NCI-H524 (cell line): ENCODE measurements around the gene USP19.
A peak's percentile ranks its signal among the peaks of the same experiment; 100 is the strongest.

Source experiments
- DNase-seq, 2 experiments: peaks; one replicate each; lab custom pipeline; 2025; lab: John Stamatoyannopoulos, UW

USP19 gene

GRCh38 chr3:49132437-49133225 is 12.0 kb upstream of the USP19 start, which contains the start of gene LAMB2:
TSS of gene LAMB2 (minus strand) at chr3:49133050. CDS start at chr3:49132867, 183 bp downstream.
- peak; percentile 20 to 50 for DNase-seq

GRCh38 chr3:49132073-49132436 is 11.4 kb upstream of the USP19 start:
- no peak for DNase-seq

- no peak for DNase-seq
Observed at GRCh38 chr3:49131576-49131975, 11.0 kb upstream of the USP19 start.

GRCh38 chr3:49131040-49131439 is 10.4 kb upstream of the USP19 start:
- DNase-seq = no peak

DNA sequence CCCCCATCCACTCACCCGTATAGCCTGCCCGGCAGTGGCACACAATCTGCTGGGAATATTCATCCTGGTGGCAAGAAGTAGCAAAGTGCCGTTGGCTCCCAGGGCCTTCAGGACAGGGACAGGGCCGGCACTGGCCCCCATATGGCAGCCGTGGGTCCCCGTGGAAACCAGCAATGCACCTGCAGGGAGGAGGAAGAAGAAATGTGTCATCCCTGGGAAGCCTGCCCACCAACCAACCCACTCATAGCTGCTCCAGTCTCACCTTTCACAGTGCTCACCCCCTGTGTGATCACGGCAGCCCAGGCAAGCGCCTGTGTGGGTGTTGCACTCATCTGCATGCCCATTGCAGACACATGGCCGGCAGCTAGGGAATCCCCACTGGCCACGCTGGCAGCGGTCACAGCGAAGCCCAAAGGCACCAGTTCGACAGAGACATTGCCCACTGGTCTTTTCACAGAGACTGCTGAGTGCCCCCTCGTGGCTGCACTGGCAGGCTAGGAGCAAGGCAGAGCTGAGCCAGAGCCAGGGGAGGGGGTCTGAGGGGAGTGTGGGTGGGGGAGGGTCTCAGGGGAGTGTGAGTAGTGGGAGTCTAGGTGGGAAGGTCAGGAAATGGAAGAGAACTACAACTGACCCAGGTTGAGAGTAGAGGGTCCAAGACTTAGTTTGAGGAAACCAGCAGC is 4.5 kb upstream of the USP19 start:
- DNase-seq = no peak

DNA sequence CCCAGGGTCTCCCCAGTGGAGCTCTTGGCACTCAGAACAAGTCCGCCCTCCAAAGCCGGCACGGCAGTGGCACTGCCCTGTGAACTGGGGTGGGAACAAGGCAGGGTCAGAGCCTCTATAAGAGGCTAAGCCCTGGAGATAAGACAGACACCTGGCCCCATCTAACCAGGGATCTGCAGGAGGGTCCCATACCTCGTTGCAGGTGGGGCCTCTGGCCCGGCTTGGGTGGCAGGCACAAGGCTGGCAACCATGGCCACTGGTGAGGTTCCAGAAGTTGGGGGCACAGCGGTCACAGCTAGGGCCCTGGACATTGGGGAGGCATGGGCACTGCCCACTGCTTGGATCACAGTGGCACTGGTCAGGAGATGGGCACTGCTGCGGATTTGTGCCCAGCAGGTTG is 3.6 kb upstream of the USP19 start:
- DNase-seq = no peak

GRCh38 chr3:49123687-49124086 is 3.1 kb upstream of the USP19 start:
- DNase-seq = no peak

- DNase-seq = no peak
Observed at GRCh38 chr3:49122886-49123545, 2.4 kb upstream of the USP19 start.

DNA sequence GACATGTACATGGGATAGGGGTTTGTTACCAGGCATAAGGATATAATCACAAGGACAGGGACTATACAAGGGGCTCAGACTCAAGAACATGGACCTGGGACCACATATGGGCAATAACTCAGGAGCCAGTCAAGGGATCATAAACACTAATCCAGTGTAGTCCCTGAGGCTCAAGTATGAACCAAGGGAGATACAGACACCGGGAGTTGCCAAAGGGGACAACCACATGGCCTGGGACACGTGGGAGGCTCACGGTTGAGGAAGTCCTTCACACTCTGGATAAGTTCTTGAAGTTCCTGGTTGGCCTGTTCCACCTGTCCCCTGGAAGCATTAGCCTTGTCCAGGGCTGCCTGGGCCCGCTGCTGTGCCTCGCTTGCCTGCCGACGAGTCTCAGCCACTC is 1.8 kb upstream of the USP19 start:
- no peak for DNase-seq

- no peak for DNase-seq
Observed at GRCh38 chr3:49122022-49122421, 1.4 kb upstream of the USP19 start.

GRCh38 chr3:49121132-49121736 is 611 bp upstream of the USP19 start:
- no peak for DNase-seq

- no peak for DNase-seq
Observed at GRCh38 chr3:49120096-49120437, 556 bp downstream of the USP19 start.

DNA sequence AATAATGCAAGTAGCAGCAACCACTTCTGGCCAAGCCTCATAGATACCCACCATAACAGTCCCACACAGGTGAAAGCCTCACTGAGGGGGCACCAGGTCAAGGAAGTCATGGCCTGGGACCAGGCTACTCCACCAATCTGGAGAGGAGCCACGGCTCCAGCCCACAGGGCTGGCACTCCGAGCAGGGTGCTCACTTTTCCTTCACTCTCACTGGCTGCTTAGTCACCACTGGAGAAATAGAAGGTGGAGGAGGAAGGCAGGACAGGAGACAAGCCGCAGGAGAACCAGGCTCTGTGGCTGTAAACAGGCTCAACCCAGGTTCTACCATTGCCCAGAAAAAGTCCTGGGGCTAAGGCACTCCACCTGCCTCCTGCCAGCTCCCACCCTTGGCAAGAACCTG is 1.2 kb downstream of the USP19 start:
- no peak for DNase-seq

DNA sequence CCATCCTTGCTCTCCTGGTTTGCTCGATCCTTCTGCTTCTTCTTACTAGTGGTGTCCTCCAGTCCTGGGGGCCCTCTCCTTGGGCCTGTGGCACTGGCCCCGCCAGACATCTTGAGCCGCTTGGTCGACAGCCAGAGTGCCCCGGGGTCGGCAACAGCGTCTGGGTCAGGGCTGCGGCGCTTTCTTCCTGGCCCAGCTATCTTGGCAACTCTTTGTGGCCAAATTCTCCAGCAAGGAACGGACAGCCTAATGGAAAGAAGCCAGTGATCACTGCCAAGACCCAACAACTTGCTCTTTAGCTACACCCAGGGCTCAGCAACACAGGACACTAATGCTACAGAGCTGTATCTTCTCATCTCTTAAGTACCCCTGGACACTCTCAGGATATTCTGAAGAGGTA is 1.6 kb downstream of the USP19 start:
- no peak for DNase-seq

- no peak for DNase-seq
Observed at GRCh38 chr3:49112262-49112661, 8.4 kb downstream of the USP19 start.

GRCh38 chr3:49111347-49111746 is 9.3 kb downstream of the USP19 start:
- DNase-seq = no peak

DNA sequence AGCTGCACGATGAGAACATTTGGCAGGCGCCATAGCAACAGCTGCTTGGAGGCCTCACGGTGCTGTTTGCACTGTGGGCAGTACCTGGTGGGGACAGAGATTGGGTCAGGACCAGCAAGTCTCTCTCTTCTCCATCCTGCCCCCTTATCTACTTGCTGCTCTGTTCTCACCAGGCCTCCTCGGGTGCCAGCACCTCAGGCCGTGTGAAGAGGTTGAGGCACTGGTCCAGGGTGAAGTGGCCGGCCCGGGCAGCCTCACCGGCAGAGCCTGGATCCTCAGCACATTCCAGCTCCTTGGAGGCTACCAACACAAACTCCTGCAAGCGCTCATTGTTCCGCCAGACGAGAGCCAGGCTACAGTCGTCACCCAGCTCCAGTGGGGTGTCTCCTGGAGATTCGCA is 9.8 kb downstream of the USP19 start:
- DNase-seq = no peak

DNA sequence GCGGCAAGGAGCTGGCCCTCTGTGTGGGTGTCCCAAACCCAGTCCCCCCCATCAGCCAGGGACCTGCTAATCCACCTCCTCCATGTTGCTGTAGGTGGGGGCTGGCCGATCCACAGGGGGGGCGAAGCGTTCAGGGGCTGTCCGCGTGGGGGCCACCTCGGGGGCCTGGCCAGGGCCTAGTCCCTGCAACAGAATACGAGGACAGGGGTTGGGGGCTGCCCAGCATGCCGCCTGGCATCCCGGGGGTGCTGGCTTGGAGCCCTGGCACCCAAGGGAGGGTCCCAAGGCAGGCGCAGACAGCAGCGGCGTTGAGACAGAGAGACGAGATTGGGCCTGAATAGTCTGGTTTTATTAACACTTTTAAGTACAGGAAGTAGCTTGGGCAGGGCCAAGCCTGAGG is 12.3 kb downstream of the USP19 start:
- no peak for DNase-seq

DNA sequence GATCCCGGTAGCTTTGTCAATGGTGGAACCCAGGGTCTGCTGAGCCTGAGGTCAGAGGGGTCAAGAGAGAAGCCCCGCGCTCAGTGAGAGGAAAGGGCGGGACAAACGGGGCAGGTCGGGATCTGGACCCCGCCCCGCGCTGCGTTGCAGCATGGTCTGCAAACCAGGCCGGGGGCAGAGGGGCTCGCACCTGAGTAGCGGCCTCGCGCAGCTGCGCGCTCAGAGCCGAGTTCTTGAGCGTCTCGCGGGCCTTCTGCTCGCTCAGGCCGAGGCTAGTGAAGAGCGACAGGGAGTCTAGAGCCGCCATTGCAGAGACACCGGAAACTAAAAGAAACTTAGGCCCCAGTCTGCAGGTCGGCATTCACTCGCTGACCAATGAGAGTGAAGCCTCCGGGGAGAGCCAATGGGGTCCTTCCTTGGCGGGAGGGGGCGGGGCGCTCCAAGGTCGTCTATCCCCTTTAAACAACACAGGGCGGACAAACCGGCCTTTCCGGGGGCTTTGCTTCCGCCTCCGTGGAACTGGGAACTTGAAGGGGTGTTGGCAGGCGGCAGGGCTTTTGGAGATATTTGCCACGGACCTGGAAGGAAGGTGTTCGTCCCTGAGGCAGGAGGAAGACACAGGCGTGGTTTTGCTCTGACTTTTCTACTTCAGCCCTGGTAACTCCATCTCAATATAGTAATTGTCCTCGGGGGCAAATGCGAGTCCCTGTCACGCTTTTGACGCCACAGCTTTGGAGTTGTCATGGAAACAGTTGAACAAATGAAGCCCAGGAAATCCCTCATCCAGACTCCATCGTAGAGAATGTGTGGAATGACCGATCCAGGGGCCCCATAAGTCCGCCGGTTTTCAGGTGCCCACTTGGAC is 16.0 kb downstream of the USP19 start, which contains the start of gene QARS1:
Gene QARS1, minus strand, starts transcription at position 331 of the 865 bp plus-strand sequence. Its CDS starts 24 bp downstream, at position 307.
- DNase-seq = peak; percentile 80 to 90

- no peak for DNase-seq
Observed at GRCh38 chr3:49104052-49104426, 16.6 kb downstream of the USP19 start.

- no peak for DNase-seq
Observed at GRCh38 chr3:49100046-49100615, 20.5 kb downstream of the USP19 start.
